OCI-LY1 (cell line): Measurements from ENCODE around the gene KAT6B.

Source experiments
- EZH2 ChIP-seq: fragments of 200-600 bp; sonication (generic), shearing (Covaris generic); IDR thresholded peaks from 2 replicates; pipeline ENCODE4 v1.8.0; 2017; ENCODE audit warnings: borderline replicate concordance, mixed run types, mild to moderate bottlenecking, antibody characterized with exemption, low read length, moderate library complexity, mixed read lengths
- TF ChIP-seq, protein P1 (sequence below): fragments of 200-600 bp; sonication (generic), shearing (Covaris generic); IDR thresholded peaks from 2 replicates; pipeline ENCODE4 v1.5.1; 2017; ENCODE audit warnings: mild to moderate bottlenecking, antibody characterized with exemption, low read length, moderate library complexity, mixed read lengths

DNA sequence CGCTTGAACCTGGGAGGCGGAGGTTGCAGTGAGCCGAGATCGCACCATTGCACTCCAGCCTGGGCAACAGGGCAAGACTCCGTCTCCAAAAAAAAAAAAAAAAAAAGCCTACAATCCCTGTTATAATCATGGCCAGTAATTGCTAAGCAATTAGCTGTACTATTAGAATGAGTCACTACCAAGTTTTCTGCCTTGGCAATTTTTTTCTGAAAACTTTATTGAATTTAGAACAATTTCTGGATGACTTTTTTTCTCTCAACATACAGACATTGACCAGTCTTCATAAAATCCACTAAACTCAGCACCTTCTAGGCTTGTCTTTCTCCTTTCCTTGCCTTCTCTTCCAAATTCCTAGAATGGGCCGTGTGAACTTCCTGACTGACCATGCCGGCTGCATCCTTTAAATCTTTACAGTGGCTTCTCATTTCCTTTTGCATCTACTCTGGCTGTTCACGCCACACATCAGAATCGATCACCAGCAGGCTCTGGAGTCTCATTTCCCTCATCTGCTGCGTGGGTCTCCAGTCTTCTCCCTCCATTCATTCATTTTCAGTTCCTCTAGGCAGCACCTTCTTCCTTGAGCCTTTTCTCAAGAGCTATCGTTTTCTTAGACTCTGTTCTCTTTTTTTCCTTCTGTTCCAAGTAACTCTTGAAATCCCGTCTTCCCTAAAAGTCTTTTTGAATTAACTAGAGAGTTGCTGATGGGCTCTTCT is 107.9 kb downstream of the KAT6B start:
- no peak for TF ChIP-seq EZH2
- TF ChIP-seq, protein P1, sequence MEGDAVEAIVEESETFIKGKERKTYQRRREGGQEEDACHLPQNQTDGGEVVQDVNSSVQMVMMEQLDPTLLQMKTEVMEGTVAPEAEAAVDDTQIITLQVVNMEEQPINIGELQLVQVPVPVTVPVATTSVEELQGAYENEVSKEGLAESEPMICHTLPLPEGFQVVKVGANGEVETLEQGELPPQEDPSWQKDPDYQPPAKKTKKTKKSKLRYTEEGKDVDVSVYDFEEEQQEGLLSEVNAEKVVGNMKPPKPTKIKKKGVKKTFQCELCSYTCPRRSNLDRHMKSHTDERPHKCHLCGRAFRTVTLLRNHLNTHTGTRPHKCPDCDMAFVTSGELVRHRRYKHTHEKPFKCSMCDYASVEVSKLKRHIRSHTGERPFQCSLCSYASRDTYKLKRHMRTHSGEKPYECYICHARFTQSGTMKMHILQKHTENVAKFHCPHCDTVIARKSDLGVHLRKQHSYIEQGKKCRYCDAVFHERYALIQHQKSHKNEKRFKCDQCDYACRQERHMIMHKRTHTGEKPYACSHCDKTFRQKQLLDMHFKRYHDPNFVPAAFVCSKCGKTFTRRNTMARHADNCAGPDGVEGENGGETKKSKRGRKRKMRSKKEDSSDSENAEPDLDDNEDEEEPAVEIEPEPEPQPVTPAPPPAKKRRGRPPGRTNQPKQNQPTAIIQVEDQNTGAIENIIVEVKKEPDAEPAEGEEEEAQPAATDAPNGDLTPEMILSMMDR = no peak
